SIG-M5 treated with dmso at 0.1 percent for 504 hours (cell line): ENCODE results near the gene RAB7B.
"Not testable (repeated sequence)": the region's sequence is repeated elsewhere in the genome, so short reads cannot be mapped to it uniquely, and the experiment has no call there.

Experiments used
- DNase-seq: peaks from one replicate; lab custom pipeline; 2025; ENCODE audit not compliant: unreplicated experiment; lab: John Stamatoyannopoulos, UW

The RAB7B gene

GRCh38 chr1:206002871-206003801 lies at the start of gene RAB7B:
Gene RAB7B (minus strand): TSS chr1:206003395. CDS start chr1:205994135, 9,260 bp downstream.
- DNase-seq: peak; percentile 85

GRCh38 chr1:206052231-206052865 lies 49.2 kb upstream of the RAB7B start:
- DNase-seq: not testable (repeated sequence)

GRCh38 chr1:206050655-206051235 lies 47.5 kb upstream of the RAB7B start:
- DNase-seq: peak; percentile 100

GRCh38 chr1:206049919-206050600 lies 46.9 kb upstream of the RAB7B start:
- no peak for DNase-seq

- DNase-seq: no peak
Observed at GRCh38 chr1:206049293-206049692, 46.1 kb upstream of the RAB7B start.

GRCh38 chr1:206048582-206048981 lies 45.4 kb upstream of the RAB7B start:
- peak; percentile 92 for DNase-seq

GRCh38 chr1:206047271-206047670 lies 44.1 kb upstream of the RAB7B start:
- DNase-seq: no peak

- no peak for DNase-seq
Observed at GRCh38 chr1:206041640-206042039, 38.4 kb upstream of the RAB7B start.

GRCh38 chr1:206040328-206040727 lies 37.1 kb upstream of the RAB7B start:
- no peak for DNase-seq

GRCh38 chr1:206039046-206039973 lies 36.1 kb upstream of the RAB7B start:
- DNase-seq: peak; percentile 17

- DNase-seq: no peak
Observed at GRCh38 chr1:206037581-206037980, 34.4 kb upstream of the RAB7B start.

GRCh38 chr1:206036663-206037455 lies 33.7 kb upstream of the RAB7B start:
- DNase-seq: no peak

GRCh38 chr1:206035027-206035426 lies 31.8 kb upstream of the RAB7B start:
- no peak for DNase-seq

GRCh38 chr1:206032380-206033140 lies 29.4 kb upstream of the RAB7B start:
- DNase-seq: peak; percentile 93

GRCh38 chr1:206030714-206031113 lies 27.5 kb upstream of the RAB7B start:
- DNase-seq: peak; percentile 96

GRCh38 chr1:206030191-206030590 lies 27.0 kb upstream of the RAB7B start:
- no peak for DNase-seq

GRCh38 chr1:206029484-206029883 lies 26.3 kb upstream of the RAB7B start:
- DNase-seq: no peak

- DNase-seq: no peak
Observed at GRCh38 chr1:206025283-206025820, 22.2 kb upstream of the RAB7B start.
